Heart right ventricle (tissue), 16 donors: ENCODE results near the gene VAC14. TPM values are rescaled to one million over a fixed set of nuclear protein-coding genes. Genes with fewer than 3 reads are reported as not detected.
A peak's percentile ranks its signal among the peaks of the same experiment; 100 is the strongest.

Source experiments
- ATAC-seq, 8 donors: fragments of 200-7000 bp; cut with Tn5 transposase; one replicate each; pipeline ENCODE4 v1.9.1; 2020; ENCODE audit warnings: mild to moderate bottlenecking in 8 of 8, moderate library complexity in 8 of 8, moderate number of reproducible peaks in 1 of 8
- DNase-seq, 2 donors: peaks; one replicate each; pipeline ENCODE4 v3.0.0-alpha.2; 2020
- H3K27ac ChIP-seq, 10 donors: fragments of 200-600 bp; sonication (generic) in 2 of 10; one replicate each; pipeline versions ENCODE4 v1.5.0 to v1.8.0; 2020 to 2022; ENCODE audit warnings: mild to moderate bottlenecking in 3 of 10
- H3K27me3 ChIP-seq, 7 donors: fragments of 200-600 bp; one replicate each; pipeline ENCODE4 v1.8.0; 2021 to 2022; ENCODE audit warnings: mild to moderate bottlenecking in 2 of 7
- H3K36me3 ChIP-seq, 9 donors: fragments of 200-600 bp; sonication (generic) in 1 of 9; one replicate each; pipeline versions ENCODE4 v1.5.0 to v1.8.0; 2020 to 2022; ENCODE audit warnings: mild to moderate bottlenecking in 2 of 9
- H3K4me1 ChIP-seq, 9 donors: fragments of 200-600 bp; sonication (generic) in 1 of 9; one replicate each; pipeline versions ENCODE4 v1.5.0 to v1.8.0; 2020 to 2022; ENCODE audit warnings: mild to moderate bottlenecking in 4 of 9
- H3K4me3 ChIP-seq, 10 donors: fragments of 200-600 bp; sonication (generic) in 2 of 10; one replicate each; pipeline versions ENCODE4 v1.5.0 to v1.8.0; 2020 to 2022; ENCODE audit warnings: mild to moderate bottlenecking in 7 of 10, moderate library complexity in 2 of 10
- H3K9me3 ChIP-seq, 11 donors: fragments of 200-600 bp in 10 of 11; sonication (generic) in 2 of 11; one replicate each; pipeline versions ENCODE4 v1.5.0 to v1.8.0; 2013 to 2022; ENCODE audit warnings: mild to moderate bottlenecking in 2 of 11, control low read depth in 1 of 11, moderate library complexity in 1 of 11
- WGBS, 2 donors: extraction: QIAGEN DNeasy Blood & Tissue Kit; methylation state at CpG; one replicate each; pipeline ENCODE4 v1.1.7; 2013; ENCODE audit warnings: inconsistent platforms in 1 of 2; 5-methylcytosine and 5-hydroxymethylcytosine counted together
- intact Hi-C, 10 donors: fragments of 100-400 bp; cut with DNase I; formaldehyde crosslinking; loops; one replicate each; pipeline versions ENCODE4 v1.11.1 to v1.14.2; 2022
- polyA plus RNA-seq, 2 donors: library from polyadenylated mRNA; stranded (reverse); fragments of 200-250 nt; gene quantifications; one replicate each; pipeline ENCODE4 v1.2.3, GENCODE V29; 2013
- total RNA-seq, 10 donors: library from RNA; stranded (reverse); fragmentation: NEBNext Ultra II Directional in 3 of 10; extraction: Animal tissue kit (Norgen Biotek cat#: 25700) in 3 of 10; gene quantifications; one replicate each; pipeline versions ENCODE4 v1.2.1 to v1.2.4, GENCODE V29; 2021 to 2023
- TF ChIP-seq, protein P1 (sequence below), 9 donors: fragments of 200-600 bp; sonication (generic) in 2 of 9; IDR thresholded peaks; one replicate each; pipeline versions ENCODE4 v1.5.0 to v1.8.0; 2021 to 2022; ENCODE audit warnings: antibody characterized with exemption in 9 of 9, mild to moderate bottlenecking in 5 of 9, moderate library complexity in 1 of 9
- donor health status: Arrhythmogenic right ventricular cardiomyopathy.
- donor health status: ischemic (EF 13 %, LVEDD 7.1; RV severe dilation, severe dysfunction).
- donor health status: healthy with polysubstance abuse.
- donor health status: DM: no; HTN: yes; CAD: no.
- donor health status: DM: no; HTN: no; CAD: no.
- donor health status: ischemic (EF 25% LVEDD 6.9; RV normal size, moderate dysfunction).
- donor health status: ischemic (EF 25% LVEDD 5.7; RV mildly dilated, moderate dysfunction).
- donor health status: healthy.
- donor health status: DM: yes; HTN: yes; CAD: no.
- donor health status: Ischemic cardiomyopathy.
- donor health status: ischemic (EF 35%, LVEDD 5.7; RV mildly dilated, moderate dysfunction).
- donor health status: nonischemic (EF 11% LVEDD 7.7; RV severe dilation, severe dysfunction).
- donor health status: DM: yes; HTN: yes; CAD: no.
- donor health status: PGD.
- donor health status: ischemic (EF 29% LVEDD 5.4; RV normal size, mild dysfunction).
- donor health status: nonischemic (EF 23%, LVEDD 6.1; RV moderate dilation, normal function).

Gene VAC14
- total and polyA plus RNA-seq, 12 donors: 19.2 to 43.7 (median 23.2) TPM

DNA sequence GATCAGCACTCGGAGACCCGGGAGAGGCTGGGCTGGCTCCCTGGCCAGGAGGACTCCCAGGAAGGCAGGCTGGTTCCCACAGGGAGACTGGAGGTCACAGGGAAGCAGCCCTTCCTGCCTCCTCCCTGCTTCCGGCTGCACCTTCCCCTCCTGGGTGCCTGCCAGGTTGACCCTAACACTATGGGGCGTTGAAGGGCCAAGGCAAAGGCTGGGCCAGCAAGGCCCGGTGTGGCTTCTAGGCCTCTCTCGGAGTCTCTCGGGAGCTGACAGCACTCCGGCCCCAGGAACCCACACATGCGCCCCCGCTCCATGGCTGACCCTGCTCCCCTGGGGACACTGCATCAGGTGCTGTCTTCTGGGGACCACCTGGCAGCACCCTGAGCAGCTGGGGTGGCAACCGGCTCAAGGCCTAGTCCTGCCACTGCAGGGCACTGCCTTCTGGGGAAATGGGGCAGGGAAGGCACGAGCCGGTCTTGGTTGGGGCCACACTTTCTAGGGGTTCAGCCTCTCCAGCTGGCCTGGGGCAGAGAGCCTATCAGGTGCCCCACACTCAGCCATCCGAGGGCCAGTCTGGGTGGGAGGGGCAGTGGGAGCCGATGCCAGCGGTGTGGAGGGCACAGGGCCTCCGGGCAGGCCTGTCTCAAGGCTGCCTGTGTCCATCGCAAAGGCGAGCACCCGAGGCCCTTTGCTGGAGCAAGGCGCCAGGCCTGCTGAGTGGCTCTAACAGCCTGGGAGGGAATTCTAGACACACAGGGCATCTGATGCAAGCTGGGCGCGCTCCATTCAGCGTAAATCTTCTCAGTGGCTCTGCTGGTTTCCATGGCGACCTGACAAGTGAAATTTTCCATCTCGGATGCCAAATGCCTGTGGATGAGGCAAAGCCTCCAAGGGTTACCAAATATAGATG, 109.5 kb downstream of the VAC14 start:
- 50 to 59% methylated on average over 26 of the region's 26 CpGs for WGBS, 2 donors
- TF ChIP-seq, protein P1, sequence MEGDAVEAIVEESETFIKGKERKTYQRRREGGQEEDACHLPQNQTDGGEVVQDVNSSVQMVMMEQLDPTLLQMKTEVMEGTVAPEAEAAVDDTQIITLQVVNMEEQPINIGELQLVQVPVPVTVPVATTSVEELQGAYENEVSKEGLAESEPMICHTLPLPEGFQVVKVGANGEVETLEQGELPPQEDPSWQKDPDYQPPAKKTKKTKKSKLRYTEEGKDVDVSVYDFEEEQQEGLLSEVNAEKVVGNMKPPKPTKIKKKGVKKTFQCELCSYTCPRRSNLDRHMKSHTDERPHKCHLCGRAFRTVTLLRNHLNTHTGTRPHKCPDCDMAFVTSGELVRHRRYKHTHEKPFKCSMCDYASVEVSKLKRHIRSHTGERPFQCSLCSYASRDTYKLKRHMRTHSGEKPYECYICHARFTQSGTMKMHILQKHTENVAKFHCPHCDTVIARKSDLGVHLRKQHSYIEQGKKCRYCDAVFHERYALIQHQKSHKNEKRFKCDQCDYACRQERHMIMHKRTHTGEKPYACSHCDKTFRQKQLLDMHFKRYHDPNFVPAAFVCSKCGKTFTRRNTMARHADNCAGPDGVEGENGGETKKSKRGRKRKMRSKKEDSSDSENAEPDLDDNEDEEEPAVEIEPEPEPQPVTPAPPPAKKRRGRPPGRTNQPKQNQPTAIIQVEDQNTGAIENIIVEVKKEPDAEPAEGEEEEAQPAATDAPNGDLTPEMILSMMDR (IDR thresholded peaks at IDR 0.05): no peak

DNA sequence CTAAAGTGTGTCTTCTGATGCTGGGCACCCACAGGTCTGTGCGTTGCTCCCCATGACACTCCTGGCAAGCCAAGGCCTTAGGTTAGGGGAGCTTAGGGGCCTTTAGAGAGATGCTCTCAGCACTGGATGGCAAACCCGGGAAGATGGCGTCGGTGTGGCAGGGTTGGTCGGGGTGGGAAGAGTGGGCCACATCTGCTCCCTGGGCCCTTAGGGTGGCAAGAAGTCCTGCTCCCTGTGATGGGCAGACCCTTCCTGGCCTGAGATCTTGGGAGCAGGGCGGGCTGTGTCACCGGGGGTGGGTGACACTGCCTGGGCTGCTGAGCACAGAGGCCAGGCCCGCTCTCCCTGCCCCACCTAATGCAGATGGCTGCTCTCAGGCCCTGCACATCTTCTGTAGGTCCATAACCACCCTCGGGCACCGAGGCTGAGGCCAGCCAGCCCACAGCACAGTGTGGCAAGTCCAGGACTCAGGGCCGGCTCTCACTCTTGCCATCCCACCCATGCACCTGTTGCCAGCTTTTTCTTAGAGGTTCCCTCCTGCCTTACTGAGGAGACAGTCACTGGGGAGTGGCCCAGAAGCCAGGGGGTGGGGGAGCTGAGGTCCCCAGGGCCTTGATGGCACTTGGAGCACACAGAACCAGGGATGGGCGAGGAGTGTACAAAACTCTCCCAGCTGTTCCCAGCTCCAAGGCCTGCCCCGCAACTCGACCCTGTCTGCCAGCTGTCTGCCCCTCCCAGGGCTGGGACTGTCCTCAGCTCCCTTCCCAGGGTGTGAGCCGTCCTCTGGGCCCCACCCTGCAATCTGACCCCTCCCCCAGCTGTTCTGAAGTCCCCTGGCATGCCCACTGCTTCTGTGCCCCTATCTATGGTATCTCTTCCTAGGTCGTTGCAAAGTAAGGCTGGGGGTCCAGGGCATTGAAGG, 110.7 kb downstream of the VAC14 start:
- Histone ChIP-seq H3K9me3 (no peaks in the 10 kb centered on the region), H3K36me3 (no peaks in the 10 kb centered on the region), H3K4me1 (peaks cover 66 to 91% (median 89%) of the 10 kb centered on the region in 9 donors), H3K4me3 (no peak overlapping the region), H3K27ac (peak overlapping the region; percentile 27 to 94 (median 84)), H3K27me3 (peaks cover 0 to 2% (median 0%) of the 10 kb centered on the region in 7 donors)
- no peak for ATAC-seq
- DNase-seq: peak in 1 of 2 donors; percentile 14
- intact Hi-C loops: loop anchor here in 4 of 10 donors (5.0 to 10.0 kb wide), 3 partner anchors 47 to 77 kb away; no protein-coding TSS in a partner anchor
- TF ChIP-seq, protein P1 (IDR thresholded peaks at IDR 0.05): no peak
- 79 to 83% methylated on average over 15 to 16 of the region's 16 CpGs for WGBS, 2 donors

More for the DNA sequence above, 109.5 kb downstream of the VAC14 start:
- H3K4me3 ChIP-seq: no peak overlapping the region
- ATAC-seq: peak; percentile 19 to 55 (median 38)
- intact Hi-C loops: no loop called here
- H3K4me1 ChIP-seq: peaks cover 64 to 100% (median 98%) of the 10 kb centered on the region in 9 donors
- H3K9me3 ChIP-seq: no peaks in the 10 kb centered on the region
- H3K27ac ChIP-seq: peak overlapping the region; percentile 65 to 94 (median 84)
- H3K36me3 ChIP-seq: no peaks in the 10 kb centered on the region
- peak; percentile 76 to 88 for DNase-seq
- no peaks in the 10 kb centered on the region for H3K27me3 ChIP-seq

DNA sequence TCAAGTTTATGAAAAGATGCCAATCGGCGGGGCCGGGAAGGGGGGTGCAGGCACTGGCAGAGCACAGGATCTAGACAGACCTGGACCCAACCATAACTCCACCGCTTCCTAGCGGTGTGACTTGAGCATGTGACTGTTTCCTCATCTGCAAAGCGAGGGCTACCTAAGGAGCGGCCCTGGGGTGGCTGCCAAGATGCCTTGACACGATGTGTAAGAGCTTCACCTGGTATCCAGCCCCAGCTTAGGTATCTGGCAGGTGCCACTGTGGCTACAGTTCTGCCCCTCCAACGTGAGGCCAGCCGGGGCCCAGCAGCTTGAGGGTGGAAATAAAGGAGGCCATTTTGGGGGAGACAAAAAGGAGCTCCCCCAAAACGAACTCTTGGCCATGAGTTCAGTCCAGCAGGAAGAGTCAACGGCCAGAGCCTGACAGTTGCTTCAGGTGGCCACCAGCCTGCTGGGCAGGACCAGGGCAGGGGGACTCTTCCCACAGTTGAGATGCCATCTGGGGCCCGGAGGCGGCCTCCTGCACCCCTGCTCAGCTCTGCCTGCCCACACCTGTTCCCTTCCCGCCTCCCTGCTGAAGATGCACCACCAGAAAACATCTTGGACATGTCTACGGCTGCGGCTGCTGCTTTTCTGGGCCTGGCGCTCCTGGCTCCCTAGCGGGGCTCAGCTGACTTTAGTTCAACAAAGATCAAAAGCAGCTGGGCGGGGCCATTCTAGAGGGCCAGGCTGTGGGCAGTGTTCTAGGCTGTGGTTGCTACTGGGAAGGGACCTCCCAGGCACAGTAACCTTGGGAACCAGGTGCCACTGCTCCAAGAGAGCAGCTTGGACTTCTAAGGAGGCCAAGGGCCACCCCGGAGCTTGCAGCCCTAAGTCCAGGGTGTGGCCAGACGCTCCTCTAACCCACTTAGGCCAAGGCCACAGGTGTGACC, 111.7 kb downstream of the VAC14 start:
- intact Hi-C loops: loop anchor here in 4 of 10 donors (5.0 to 10.0 kb wide), 3 partner anchors 48 to 78 kb away; no protein-coding TSS in a partner anchor
- Histone ChIP-seq H3K9me3 (no peaks in the 10 kb centered on the region), H3K4me1 (peaks cover 69 to 91% (median 87%) of the 10 kb centered on the region in 9 donors), H3K27ac (peak overlapping the region; percentile 70 to 94 (median 84)), H3K27me3 (peaks cover 0 to 9% (median 0%) of the 10 kb centered on the region in 7 donors), H3K4me3 (no peak overlapping the region), H3K36me3 (no peaks in the 10 kb centered on the region)
- TF ChIP-seq, protein P1 (IDR thresholded peaks at IDR 0.05): no peak
- DNase-seq (peak; percentile 54 to 69), ATAC-seq (peak in 2 of 8 donors; percentile 13 to 24)
- WGBS, 2 donors: 78 to 86% methylated on average over 22 of the region's 22 CpGs
